HG02870 (cell line): ENCODE data around the gene TNFRSF21.

ENCODE experiments used
- ATAC-seq: cut with Tn5 transposase; IDR thresholded peaks from one replicate; pipeline ENCODE4 v1.9.1; 2021; ENCODE audit warnings: mild to moderate bottlenecking, moderate library complexity; ENCODE audit not compliant: unreplicated experiment

Gene TNFRSF21

GRCh38 chr6:47181681-47182080 lies 128.0 kb downstream of the TNFRSF21 start:
- ATAC-seq: no peak
